Transverse colon (tissue), 4 donors: Measurements from ENCODE around the gene TRMU.

Experiments used
- CTCF ChIP-seq, 5 experiments: fragments of 200-600 bp in 3 of 5; fragments of 450-650 bp in 2 of 5; sonication (generic) in 3 of 5; IDR thresholded peaks; 1 replicate in 2 of 5; 2 replicates in 3 of 5; pipeline ENCODE4 v1.5.1; 2016 to 2017; ENCODE audit warnings: antibody characterized with exemption in 5 of 5, inconsistent platforms in 3 of 5, mild to moderate bottlenecking in 2 of 5, moderate library complexity in 1 of 5
- EP300 ChIP-seq: sonication (generic); formaldehyde crosslinking; IDR thresholded peaks from one replicate; pipeline ENCODE4 v1.6.1; 2017; ENCODE audit warnings: antibody characterized with exemption, low read depth
- POLR2A ChIP-seq: fragments of 450-650 bp; IDR thresholded peaks from one replicate; pipeline ENCODE4 v1.6.1; 2016; ENCODE audit warnings: antibody characterized with exemption, mild to moderate bottlenecking, moderate library complexity
- POLR2AphosphoS5 ChIP-seq, 3 donors: sonication (generic); formaldehyde crosslinking; IDR thresholded peaks; one replicate each; pipeline ENCODE4 v1.6.1; 2016; ENCODE audit warnings: antibody characterized with exemption in 3 of 3

- no peak for TF ChIP-seq CTCF (IDR thresholded peaks at IDR 0.05)
- TF ChIP-seq EP300 = no peak
- no peak for TF ChIP-seq POLR2AphosphoS5 (IDR thresholded peaks at IDR 0.05)
- TF ChIP-seq POLR2A = no peak
These were observed 19.5 kb upstream of the TRMU start for GRCh38 chr22:46315976-46316375.
